ENCODE measurements around the gene CGB2.
A peak's percentile ranks its signal among the peaks of the same experiment; 100 is the strongest.
"Not testable (repeated sequence)": the region's sequence is repeated elsewhere in the genome, so short reads cannot be mapped to it uniquely, and the experiment has no call there.

DNA sequence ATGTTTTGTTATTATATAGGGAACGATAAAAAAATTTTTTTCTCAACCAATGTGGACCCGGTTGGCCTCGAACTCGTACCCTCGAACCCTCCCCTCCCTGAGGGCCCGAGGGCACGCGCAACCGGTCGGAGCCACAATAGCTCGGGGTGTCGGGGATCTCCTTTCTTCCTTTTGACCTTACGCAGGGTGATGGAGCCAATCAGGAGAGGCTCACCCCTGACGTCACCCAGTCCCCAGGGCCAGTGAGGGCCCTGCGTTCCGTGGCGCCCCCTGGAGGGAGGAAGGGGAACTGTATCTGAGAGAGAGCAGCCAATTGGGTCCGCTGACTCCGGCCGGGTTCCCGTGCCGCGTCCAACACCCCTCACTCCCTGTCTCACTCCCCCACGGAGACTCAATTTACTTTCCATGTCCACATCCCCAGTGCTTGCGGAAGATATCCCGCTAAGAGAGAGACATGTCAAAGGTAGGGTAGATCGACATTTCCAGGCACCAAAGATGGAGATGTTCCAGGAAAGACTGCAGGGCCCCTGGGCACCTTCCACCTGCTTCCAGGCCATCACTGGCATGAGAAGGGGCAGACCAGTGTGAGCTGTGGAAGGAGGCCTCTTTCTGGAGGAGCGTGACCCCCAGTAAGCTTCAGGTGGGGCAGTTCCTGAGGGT, at the start of gene CGB2:
- not testable (repeated sequence) for TF ChIP-seq CC2D1A (CRISPR knock-in tag; IDR thresholded peaks at IDR 0.05); YEATS2 (CRISPR knock-in tag; IDR thresholded peaks at IDR 0.05; ENCODE audit: borderline replicate concordance); REPIN1 (CRISPR knock-in tag; IDR thresholded peaks at IDR 0.05; ENCODE audit: borderline replicate concordance, low read depth); SETDB1 (CRISPR knock-in tag; IDR thresholded peaks at IDR 0.05; ENCODE audit: borderline replicate concordance); PHF5A (CRISPR knock-in tag; IDR thresholded peaks at IDR 0.05; ENCODE audit: low read depth, unreplicated experiment); GATAD2A (CRISPR knock-in tag; IDR thresholded peaks at IDR 0.05); NFIB (CRISPR knock-in tag; IDR thresholded peaks at IDR 0.05; ENCODE audit: borderline replicate concordance); KLF16 (CRISPR knock-in tag; IDR thresholded peaks at IDR 0.05); ZNF33A (CRISPR knock-in tag; IDR thresholded peaks at IDR 0.05; ENCODE audit: borderline replicate concordance); NR1H2 (CRISPR knock-in tag; IDR thresholded peaks at IDR 0.05; ENCODE audit: borderline replicate concordance, low read depth); TBX3 (IDR thresholded peaks at IDR 0.05; ENCODE audit: borderline replicate concordance); SP1 (IDR thresholded peaks at IDR 0.05); SP1 (CRISPR knock-in tag; IDR thresholded peaks at IDR 0.05); ZNF468 (CRISPR knock-in tag; IDR thresholded peaks at IDR 0.05)
- peak; percentile 61 for TF ChIP-seq CTCF (CRISPR knock-in tag; IDR thresholded peaks at IDR 0.05)
